ENCODE data around the gene EGLN2. TPM values are rescaled to one million over a fixed set of nuclear protein-coding genes. Genes with fewer than 3 reads are reported as not detected.
"Not testable (repeated sequence)": the region's sequence is repeated elsewhere in the genome, so short reads cannot be mapped to it uniquely, and the experiment has no call there.

The EGLN2 gene
- total RNA-seq, 1 experiment from 2014 or later = 115 TPM

- H3K4me3 ChIP-seq (ENCODE audit: low read depth in 2 of 2, low read length in 2 of 2); H3K36me3 ChIP-seq (ENCODE audit: control insufficient read depth, insufficient read depth, low read length); CTCF ChIA-PET; H3K27ac ChIP-seq (ENCODE audit: low read length); intact Hi-C loops (cut with micrococcal nuclease; ENCODE audit: unreplicated experiment); H3K9me3 ChIP-seq (ENCODE audit: control insufficient read depth, insufficient read depth, low read depth, low read length); DNase-seq (ENCODE audit: low read depth, low spot score); H3K4me1 ChIP-seq (ENCODE audit: control insufficient read depth, insufficient read depth, low read length); H3K27me3 ChIP-seq (ENCODE audit: control insufficient read depth, insufficient read depth, low read length); ATAC-seq; in situ Hi-C loops (cut with HindIII; ENCODE audit: low pct_unique_long_range_greater_than_20kb, low sequenced_read_pairs); BruUV-seq (replicated peaks); POLR2A ChIA-PET: not testable (repeated sequence)
These were observed 44.7 kb downstream of the EGLN2 start for GRCh38 chr19:40843653-40844052.

GRCh38 chr19:40846722-40847121 is 47.7 kb downstream of the EGLN2 start:
- H3K27ac ChIP-seq (ENCODE audit: low read length); POLR2A ChIA-PET; H3K4me3 ChIP-seq (ENCODE audit: low read depth in 2 of 2, low read length in 2 of 2); H3K36me3 ChIP-seq (ENCODE audit: control insufficient read depth, insufficient read depth, low read length); DNase-seq (ENCODE audit: low read depth, low spot score); BruUV-seq (replicated peaks); H3K4me1 ChIP-seq (ENCODE audit: control insufficient read depth, insufficient read depth, low read length); ATAC-seq; in situ Hi-C loops (cut with HindIII; ENCODE audit: low pct_unique_long_range_greater_than_20kb, low sequenced_read_pairs); CTCF ChIA-PET; H3K27me3 ChIP-seq (ENCODE audit: control insufficient read depth, insufficient read depth, low read length); intact Hi-C loops (cut with micrococcal nuclease; ENCODE audit: unreplicated experiment); H3K9me3 ChIP-seq (ENCODE audit: control insufficient read depth, insufficient read depth, low read depth, low read length): not testable (repeated sequence)

- CTCF ChIA-PET; H3K27me3 ChIP-seq (ENCODE audit: control insufficient read depth, insufficient read depth, low read length); H3K4me1 ChIP-seq (ENCODE audit: control insufficient read depth, insufficient read depth, low read length); H3K4me3 ChIP-seq (ENCODE audit: low read depth in 2 of 2, low read length in 2 of 2); H3K27ac ChIP-seq (ENCODE audit: low read length); BruUV-seq (replicated peaks); intact Hi-C loops (cut with micrococcal nuclease; ENCODE audit: unreplicated experiment); POLR2A ChIA-PET; in situ Hi-C loops (cut with HindIII; ENCODE audit: low pct_unique_long_range_greater_than_20kb, low sequenced_read_pairs); DNase-seq (ENCODE audit: low read depth, low spot score); H3K36me3 ChIP-seq (ENCODE audit: control insufficient read depth, insufficient read depth, low read length); H3K9me3 ChIP-seq (ENCODE audit: control insufficient read depth, insufficient read depth, low read depth, low read length); ATAC-seq: not testable (repeated sequence)
These were observed 51.3 kb downstream of the EGLN2 start, which contains the start of gene CYP2A6 for GRCh38 chr19:40850277-40850676. Gene CYP2A6 (minus strand): TSS chr19:40850447. CDS start chr19:40850426, 21 bp downstream.

DNA sequence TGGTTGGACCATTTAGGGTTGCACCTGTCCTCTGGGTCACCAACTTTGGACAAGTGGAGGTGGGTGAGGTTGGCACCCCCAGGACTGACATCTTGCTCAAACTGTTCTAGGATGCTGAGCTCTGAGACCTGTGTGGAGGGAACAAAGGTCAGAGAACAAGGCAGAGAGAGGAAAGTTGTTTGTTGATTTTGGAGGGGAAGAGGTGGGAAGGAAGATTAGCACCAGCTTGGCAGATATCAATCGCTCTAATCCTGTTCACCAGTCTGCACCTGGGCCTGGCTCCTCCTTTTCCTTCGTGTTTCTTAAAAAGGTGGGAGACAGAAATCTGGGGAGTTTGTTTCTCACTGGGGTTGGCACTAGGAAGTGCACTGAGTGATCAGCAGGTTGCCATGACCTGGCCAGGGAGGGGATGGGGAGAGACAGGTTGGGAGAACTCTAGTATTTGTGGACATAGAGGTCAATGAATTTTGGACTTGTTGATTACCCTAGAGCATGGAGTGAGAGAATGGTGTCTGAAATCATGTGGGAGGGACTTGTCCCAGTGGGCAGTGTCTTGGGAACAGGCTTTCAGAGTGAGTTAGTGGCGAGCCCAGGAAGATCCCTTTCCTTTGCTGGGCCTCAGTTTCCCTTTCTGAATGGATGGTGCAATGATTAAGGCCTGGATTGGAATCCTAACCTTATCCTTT is 53.6 kb downstream of the EGLN2 start:
- CTCF ChIA-PET; H3K4me1 ChIP-seq (ENCODE audit: control insufficient read depth, insufficient read depth, low read length); H3K9me3 ChIP-seq (ENCODE audit: control insufficient read depth, insufficient read depth, low read depth, low read length); ATAC-seq; H3K27me3 ChIP-seq (ENCODE audit: control insufficient read depth, insufficient read depth, low read length); H3K4me3 ChIP-seq (ENCODE audit: low read depth in 2 of 2, low read length in 2 of 2); POLR2A ChIA-PET; DNase-seq (ENCODE audit: low read depth, low spot score); intact Hi-C loops (cut with micrococcal nuclease; ENCODE audit: unreplicated experiment); BruUV-seq (replicated peaks); H3K27ac ChIP-seq (ENCODE audit: low read length); in situ Hi-C loops (cut with HindIII; ENCODE audit: low pct_unique_long_range_greater_than_20kb, low sequenced_read_pairs); H3K36me3 ChIP-seq (ENCODE audit: control insufficient read depth, insufficient read depth, low read length): not testable (repeated sequence)

Other genes with a start within 250 kb of the EGLN2 start
- 55.9 TPM for gene SHKBP1, start 222.3 kb upstream of the EGLN2 start, total RNA-seq (2021; ENCODE audit: unreplicated experiment)
- gene LTBP4, start 197.8 kb upstream of the EGLN2 start, total RNA-seq (2021; ENCODE audit: unreplicated experiment) = 75.4 TPM
- 27.6 TPM for gene NUMBL, start 108.5 kb upstream of the EGLN2 start, total RNA-seq (2021; ENCODE audit: unreplicated experiment)
- gene COQ8B, start 82.3 kb upstream of the EGLN2 start, total RNA-seq (2021; ENCODE audit: unreplicated experiment) = 15.6 TPM
- gene ITPKC, start 82.1 kb upstream of the EGLN2 start, total RNA-seq (2021; ENCODE audit: unreplicated experiment) = 7.2 TPM
- gene ACTMAP, start 48.7 kb upstream of the EGLN2 start, total RNA-seq (2021; ENCODE audit: unreplicated experiment) = 5.5 TPM
- gene SNRPA, start 48.0 kb upstream of the EGLN2 start, total RNA-seq (2021; ENCODE audit: unreplicated experiment) = 104 TPM
- gene MIA, start 23.7 kb upstream of the EGLN2 start, total RNA-seq (2021; ENCODE audit: unreplicated experiment) = 2.2 TPM
- gene RAB4B, start 20.9 kb upstream of the EGLN2 start, total RNA-seq (2021; ENCODE audit: unreplicated experiment) = 24.8 TPM
- 0.41 TPM for gene CYP2A6, start 51.3 kb downstream of the EGLN2 start, total RNA-seq (2021; ENCODE audit: unreplicated experiment)
- not detected for gene CYP2A7, start 83.0 kb downstream of the EGLN2 start, total RNA-seq (2021; ENCODE audit: unreplicated experiment)
- gene CYP2B6, start 192.1 kb downstream of the EGLN2 start, total RNA-seq (2021; ENCODE audit: unreplicated experiment) = 0.26 TPM